HG03439 (cell line): ENCODE data around the gene NTM.
"Not testable (repeated sequence)": the region's sequence is repeated elsewhere in the genome, so short reads cannot be mapped to it uniquely, and the experiment has no call there.

Experiments used
- ATAC-seq: cut with Tn5 transposase; IDR thresholded peaks from one replicate; pipeline ENCODE4 v1.9.1; 2021; ENCODE audit warnings: mild to moderate bottlenecking, moderate library complexity; ENCODE audit not compliant: unreplicated experiment

The NTM gene

GRCh38 chr11:131421066-131421855 lies 50.8 kb downstream of the NTM start:
- no peak for ATAC-seq

GRCh38 chr11:131422029-131422428 lies 51.6 kb downstream of the NTM start:
- ATAC-seq: no peak

- ATAC-seq: no peak
Measured at GRCh38 chr11:131422496-131422895, 52.1 kb downstream of the NTM start.

GRCh38 chr11:131423688-131424087 lies 53.3 kb downstream of the NTM start:
- no peak for ATAC-seq

- ATAC-seq: not testable (repeated sequence)
Measured at GRCh38 chr11:131424257-131424876, 54.0 kb downstream of the NTM start.

GRCh38 chr11:131425285-131425684 lies 54.9 kb downstream of the NTM start:
- no peak for ATAC-seq

- no peak for ATAC-seq
Measured at GRCh38 chr11:131428853-131429252, 58.4 kb downstream of the NTM start.

GRCh38 chr11:131430473-131431208 lies 60.2 kb downstream of the NTM start:
- no peak for ATAC-seq

GRCh38 chr11:131441051-131441810 lies 70.8 kb downstream of the NTM start:
- no peak for ATAC-seq

- ATAC-seq: no peak
Measured at GRCh38 chr11:131446590-131447275, 76.3 kb downstream of the NTM start.

GRCh38 chr11:131447277-131447815 lies 76.9 kb downstream of the NTM start:
- ATAC-seq: no peak

- no peak for ATAC-seq
Measured at GRCh38 chr11:131447898-131448297, 77.5 kb downstream of the NTM start.

GRCh38 chr11:131449036-131450019 lies 78.9 kb downstream of the NTM start:
- no peak for ATAC-seq

- no peak for ATAC-seq
Measured at GRCh38 chr11:131454490-131454889, 84.1 kb downstream of the NTM start.

- no peak for ATAC-seq
Measured at GRCh38 chr11:131454989-131455388, 84.6 kb downstream of the NTM start.

GRCh38 chr11:131455843-131456704 lies 85.7 kb downstream of the NTM start:
- ATAC-seq: no peak

- no peak for ATAC-seq
Measured at GRCh38 chr11:131457163-131457562, 86.7 kb downstream of the NTM start.

- no peak for ATAC-seq
Measured at GRCh38 chr11:131458421-131458820, 88.0 kb downstream of the NTM start.
